H9 (cell line): ENCODE measurements around the gene ABCA4. TPM values are rescaled to one million over a fixed set of nuclear protein-coding genes. Genes with fewer than 3 reads are reported as not detected.

ENCODE experiments used
- DNase-seq: peaks from one replicate; pipeline ENCODE4 v3.0.0-alpha.2; 2017
- H2AFZ ChIP-seq: one replicate; pipeline ENCODE4 v1.6.1; 2013; ENCODE audit warnings: mild to moderate bottlenecking, low read length, control low read depth, moderate library complexity
- H2AK5ac ChIP-seq: 2 replicates; pipeline ENCODE4 v1.6.1; 2013; ENCODE audit warnings: low read length, control low read depth, mixed read lengths; ENCODE audit not compliant: insufficient read length
- H2BK120ac ChIP-seq: one replicate; pipeline ENCODE4 v1.6.1; 2013; ENCODE audit warnings: low read depth, mild to moderate bottlenecking, low read length, control low read depth, inconsistent platforms; ENCODE audit not compliant: poor library complexity, severe bottlenecking
- H2BK12ac ChIP-seq: 2 replicates; pipeline ENCODE4 v1.6.1; 2013; ENCODE audit warnings: low read length, control low read depth, mixed read lengths, low read depth; ENCODE audit not compliant: insufficient read length
- H2BK15ac ChIP-seq: 2 replicates; pipeline ENCODE4 v1.6.1; 2013; ENCODE audit warnings: low read depth, low read length, control low read depth
- H2BK20ac ChIP-seq: one replicate; pipeline ENCODE4 v1.6.1; 2013; ENCODE audit warnings: low read depth, mild to moderate bottlenecking, low read length, control low read depth, inconsistent platforms; ENCODE audit not compliant: poor library complexity, severe bottlenecking
- H2BK5ac ChIP-seq: 2 replicates; pipeline ENCODE4 v1.6.1; 2013; ENCODE audit warnings: low read length, control low read depth, mixed read lengths; ENCODE audit not compliant: insufficient read length
- H3K14ac ChIP-seq: 2 replicates; pipeline ENCODE4 v1.6.1; 2013; ENCODE audit warnings: low read length, control low read depth; ENCODE audit not compliant: insufficient read depth
- H3K18ac ChIP-seq: 2 replicates; pipeline ENCODE4 v1.6.1; 2013; ENCODE audit warnings: low read depth, mild to moderate bottlenecking, mixed read lengths, low read length, control low read depth; ENCODE audit not compliant: insufficient read length
- H3K23ac ChIP-seq: 2 replicates; pipeline ENCODE4 v1.6.1; 2013; ENCODE audit warnings: low read length, control low read depth, mixed read lengths, low read depth; ENCODE audit not compliant: insufficient read length
- H3K23me2 ChIP-seq: 2 replicates; pipeline ENCODE4 v1.6.1; 2013; ENCODE audit warnings: low read depth, mild to moderate bottlenecking, mixed read lengths, low read length, control low read depth; ENCODE audit not compliant: insufficient read length, poor library complexity, severe bottlenecking
- H3K27ac ChIP-seq: 2 replicates; pipeline ENCODE4 v1.5.1; 2013; ENCODE audit warnings: low read length, control low read depth, mixed read lengths, low read depth; ENCODE audit not compliant: insufficient read length
- H3K27me3 ChIP-seq: 2 replicates; pipeline ENCODE4 v1.6.1; 2013; ENCODE audit warnings: low read length, control low read depth, inconsistent platforms; ENCODE audit not compliant: insufficient read depth
- H3K4ac ChIP-seq: 2 replicates; pipeline ENCODE4 v1.6.1; 2013; ENCODE audit warnings: low read depth, mild to moderate bottlenecking, control low read depth, inconsistent platforms, low read length, moderate library complexity
- H3K4me1 ChIP-seq: 2 replicates; pipeline ENCODE4 v1.6.1; 2013; ENCODE audit warnings: low read length, control low read depth, inconsistent platforms; ENCODE audit not compliant: insufficient read depth
- H3K4me2 ChIP-seq: 2 replicates; pipeline ENCODE4 v1.6.1; 2013; ENCODE audit warnings: low read length, control low read depth, mixed read lengths; ENCODE audit not compliant: insufficient read length, insufficient read depth
- H3K56ac ChIP-seq: 2 replicates; pipeline ENCODE4 v1.6.1; 2013; ENCODE audit warnings: low read depth, mild to moderate bottlenecking, mixed read lengths, low read length, control low read depth; ENCODE audit not compliant: insufficient read length
- H3K79me1 ChIP-seq: 2 replicates; pipeline ENCODE4 v1.6.1; 2013; ENCODE audit warnings: low read depth, mild to moderate bottlenecking, moderate library complexity, low read length, control low read depth, inconsistent platforms; ENCODE audit not compliant: insufficient read depth, poor library complexity, severe bottlenecking
- H3K79me2 ChIP-seq: 2 replicates; pipeline ENCODE4 v1.6.1; 2013; ENCODE audit warnings: low read length, control low read depth, inconsistent platforms; ENCODE audit not compliant: insufficient read depth
- H3K9ac ChIP-seq: 2 replicates; pipeline ENCODE4 v1.6.1; 2013; ENCODE audit warnings: low read length, control low read depth, mixed read lengths; ENCODE audit not compliant: insufficient read length; ENCODE audit errors: extremely low read depth
- H3K9me3 ChIP-seq: one replicate; pipeline ENCODE4 v1.6.1; 2013; ENCODE audit warnings: low read depth, low read length, inconsistent platforms; ENCODE audit not compliant: control insufficient read depth
- H3T11ph ChIP-seq: one replicate; pipeline ENCODE4 v1.6.1; 2013; ENCODE audit warnings: mild to moderate bottlenecking, low read length, control low read depth, inconsistent platforms
- H4K20me1 ChIP-seq: one replicate; pipeline ENCODE4 v1.6.1; 2013; ENCODE audit not compliant: control insufficient read depth, insufficient read length, insufficient read depth
- H4K5ac ChIP-seq: 2 replicates; pipeline ENCODE4 v1.6.1; 2013; ENCODE audit warnings: low read depth, mild to moderate bottlenecking, mixed read lengths, low read length, control low read depth; ENCODE audit not compliant: insufficient read length
- H4K8ac ChIP-seq: replicated peaks from 2 replicates; pipeline ENCODE4 v1.6.1; 2013; ENCODE audit warnings: low read length, control low read depth, mixed read lengths, low read depth; ENCODE audit not compliant: insufficient read length
- H4K91ac ChIP-seq: 2 replicates; pipeline ENCODE4 v1.6.1; 2013; ENCODE audit warnings: low read depth, mild to moderate bottlenecking, moderate library complexity, mixed read lengths, low read length, control low read depth; ENCODE audit not compliant: insufficient read length
- H3K27ac Mint-ChIP-seq, 3 experiments: 2 replicates in 2 of 3; 3 replicates in 1 of 3; pipeline ENCODE4 v1.8.0; 2020 to 2021; ENCODE audit warnings: mixed read lengths in 3 of 3, mild to moderate bottlenecking in 1 of 3, moderate library complexity in 1 of 3
- H3K27me3 Mint-ChIP-seq: 2 replicates; pipeline ENCODE4 v1.8.0; 2021; ENCODE audit warnings: low read depth, mild to moderate bottlenecking, moderate library complexity, mixed read lengths
- H3K36me3 Mint-ChIP-seq, 3 experiments: 2 replicates in 2 of 3; 3 replicates in 1 of 3; pipeline ENCODE4 v1.8.0; 2020 to 2021; ENCODE audit warnings: low read depth in 3 of 3, mixed read lengths in 3 of 3; ENCODE audit not compliant: insufficient read depth in 1 of 3
- H3K4me1 Mint-ChIP-seq, 2 experiments: 2 replicates each; pipeline ENCODE4 v1.8.0; 2020; ENCODE audit warnings: mixed read lengths in 2 of 2
- H3K4me3 Mint-ChIP-seq, 2 experiments: 2 replicates in 1 of 2; 3 replicates in 1 of 2; pipeline ENCODE4 v1.8.0; 2020 to 2021; ENCODE audit warnings: mild to moderate bottlenecking in 2 of 2, mixed read lengths in 2 of 2, moderate library complexity in 1 of 2
- H3K9me3 Mint-ChIP-seq, 2 experiments: 2 replicates in 1 of 2; 3 replicates in 1 of 2; pipeline ENCODE4 v1.8.0; 2020; ENCODE audit warnings: mild to moderate bottlenecking in 2 of 2, mixed read lengths in 2 of 2, moderate library complexity in 1 of 2
- WGBS: extraction: QIAGEN DNeasy Blood & Tissue Kit; methylation state at CpG from one replicate; pipeline ENCODE4 v1.1.7; 2013; ENCODE audit warnings: missing lambda C conversion rate, low lambda C conversion rate, mixed read lengths; ENCODE audit not compliant: insufficient read length; ENCODE audit errors: extremely low coverage; 5-methylcytosine and 5-hydroxymethylcytosine counted together
- total RNA-seq: library from RNA; stranded (reverse); gene quantifications from 2 replicates; pipeline ENCODE4 v1.2.1, GENCODE V29; 2021
- TF ChIP-seq, protein P1 (sequence below): fragments of 200-600 bp; sonication (generic); conservative IDR thresholded peaks from 3 replicates; pipeline ENCODE4 v1.8.0; 2021; ENCODE audit warnings: antibody characterized with exemption, mild to moderate bottlenecking

The ABCA4 gene
- total RNA-seq, 1 experiment from 2014 or later = not detected

DNA sequence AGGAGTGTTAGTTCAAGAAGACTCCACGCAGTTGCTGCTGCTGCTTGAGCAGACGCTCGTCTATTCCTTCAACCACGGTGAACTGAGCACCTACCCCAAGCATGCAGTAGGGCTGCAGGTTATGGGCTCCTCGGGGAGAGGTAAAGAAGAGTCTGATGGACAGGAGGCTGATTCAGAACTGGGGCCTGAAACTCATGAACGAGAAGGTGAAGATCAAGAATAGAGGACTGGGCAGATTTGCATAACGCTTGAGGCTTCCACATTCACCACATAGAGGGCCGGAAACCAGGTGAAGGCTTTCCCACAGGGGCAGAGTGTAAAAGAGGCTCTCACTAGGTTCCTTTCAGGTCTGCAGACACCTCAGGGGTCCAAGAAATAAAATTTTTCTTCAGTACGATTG is 9.1 kb downstream of the ABCA4 start:
- Histone ChIP-seq H3T11ph (no peak overlapping the region), H4K91ac (no peak overlapping the region), H3K9me3 (no peaks in the 10 kb centered on the region), H4K5ac (no peak overlapping the region), H4K20me1 (no peaks in the 10 kb centered on the region), H2BK5ac (no peak overlapping the region), H3K56ac (no peak overlapping the region), H2AK5ac (no peak overlapping the region), H3K4ac (no peak overlapping the region), H3K79me1 (no peaks in the 10 kb centered on the region), H2BK12ac (no peak overlapping the region), H3K23ac (no peak overlapping the region), H3K79me2 (no peaks in the 10 kb centered on the region), H2AFZ (no peak overlapping the region), H2BK120ac (no peak overlapping the region), H4K8ac (no peak overlapping the region), H3K23me2 (no peaks in the 10 kb centered on the region), H2BK15ac (no peak overlapping the region), H3K27me3 (peaks cover 8% of the 10 kb centered on the region; the same call in 1 of the 2 replicates), H2BK20ac (no peak overlapping the region), H3K9ac (no peak overlapping the region), H3K18ac (no peak overlapping the region), H3K14ac (no peak overlapping the region), H3K4me1 (peaks cover 16% of the 10 kb centered on the region), H3K4me2 (no peak overlapping the region), H3K27ac (no peak overlapping the region)
- DNase-seq = no peak
- Mint-ChIP-seq H3K27me3 (peaks cover 90% of the 10 kb centered on the region), H3K4me3 (no peak overlapping the region), H3K9me3 (peaks cover 3 to 4% of the 10 kb centered on the region in 2 experiments; a peak in 3 of 5 replicates), H3K36me3 (peaks cover 0 to 3% (median 0%) of the 10 kb centered on the region in 3 experiments; a peak in 2 of 7 replicates), H3K27ac (no peak overlapping the region), H3K4me1 (peaks cover 40 to 45% of the 10 kb centered on the region in 2 experiments)
- WGBS = no CpG with 5 or more reads among the region's 9 CpGs
- TF ChIP-seq, protein P1, sequence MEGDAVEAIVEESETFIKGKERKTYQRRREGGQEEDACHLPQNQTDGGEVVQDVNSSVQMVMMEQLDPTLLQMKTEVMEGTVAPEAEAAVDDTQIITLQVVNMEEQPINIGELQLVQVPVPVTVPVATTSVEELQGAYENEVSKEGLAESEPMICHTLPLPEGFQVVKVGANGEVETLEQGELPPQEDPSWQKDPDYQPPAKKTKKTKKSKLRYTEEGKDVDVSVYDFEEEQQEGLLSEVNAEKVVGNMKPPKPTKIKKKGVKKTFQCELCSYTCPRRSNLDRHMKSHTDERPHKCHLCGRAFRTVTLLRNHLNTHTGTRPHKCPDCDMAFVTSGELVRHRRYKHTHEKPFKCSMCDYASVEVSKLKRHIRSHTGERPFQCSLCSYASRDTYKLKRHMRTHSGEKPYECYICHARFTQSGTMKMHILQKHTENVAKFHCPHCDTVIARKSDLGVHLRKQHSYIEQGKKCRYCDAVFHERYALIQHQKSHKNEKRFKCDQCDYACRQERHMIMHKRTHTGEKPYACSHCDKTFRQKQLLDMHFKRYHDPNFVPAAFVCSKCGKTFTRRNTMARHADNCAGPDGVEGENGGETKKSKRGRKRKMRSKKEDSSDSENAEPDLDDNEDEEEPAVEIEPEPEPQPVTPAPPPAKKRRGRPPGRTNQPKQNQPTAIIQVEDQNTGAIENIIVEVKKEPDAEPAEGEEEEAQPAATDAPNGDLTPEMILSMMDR = no peak
